ENCODE results near the gene DNAJC22. TPM values are rescaled to one million over a fixed set of nuclear protein-coding genes. Genes with fewer than 3 reads are reported as not detected.

The DNAJC22 gene
- total RNA-seq, 1 donor from 2014 or later: not detected

DNA sequence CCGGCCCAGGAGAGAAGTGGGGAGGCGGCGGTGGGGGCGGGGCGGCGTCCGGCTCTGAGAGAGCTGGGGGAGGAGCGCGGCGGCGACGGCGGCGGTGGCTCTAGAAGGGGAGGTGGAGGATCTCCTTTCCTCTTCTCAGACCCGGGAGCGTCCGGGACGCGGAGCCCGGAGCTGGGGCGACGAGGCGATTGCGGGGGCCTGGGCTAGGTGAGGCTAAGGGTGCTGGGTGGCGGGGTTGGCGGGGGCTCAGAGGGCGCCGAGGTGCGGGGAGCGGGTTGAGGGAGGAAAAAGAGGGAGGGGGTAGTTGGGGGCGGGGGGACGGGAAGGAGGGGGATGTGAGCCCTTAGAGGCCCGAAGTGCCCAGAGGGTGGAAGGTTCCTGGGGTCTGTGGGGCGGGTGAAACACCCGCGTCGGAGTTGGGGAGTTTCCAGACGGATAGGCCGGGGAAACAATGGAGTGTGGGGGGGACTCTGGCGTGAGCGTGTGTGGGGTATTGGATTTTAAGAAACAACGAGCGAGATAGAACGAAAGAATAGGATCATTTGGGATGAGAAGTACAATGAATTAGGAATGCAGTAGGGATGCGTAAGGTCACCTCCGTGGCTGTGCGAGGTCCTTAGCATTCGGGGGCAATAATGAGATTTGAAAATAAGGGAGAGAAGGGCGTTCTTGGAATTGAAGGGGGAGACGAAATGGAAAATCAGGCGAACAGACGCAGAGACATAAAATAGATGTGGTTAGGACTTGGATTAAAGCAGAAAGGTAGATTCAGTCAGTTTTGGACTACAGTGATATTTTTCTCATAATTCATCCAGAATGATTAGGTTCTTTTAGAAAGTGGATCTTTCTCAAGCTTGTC is 20.9 kb downstream of the DNAJC22 start, which contains the start of gene SPATS2:
Gene SPATS2 (plus strand): TSS at position 82 of the 859 bp plus-strand sequence. CDS start 93,551 bp downstream, outside the sequence.
- Histone ChIP-seq H3K4me3 (peak within 1 kb of the TSS; percentile 58 to 94), H3K9me3 (no peaks in the 10 kb centered on the region), H3K4me1 (peaks cover 4 to 6% of the 10 kb centered on the region in 2 donors), H3K27ac (peak within 1 kb of the TSS; percentile 90 to 98), H3K27me3 (no peaks in the 10 kb centered on the region), H3K36me3 (no peaks in the 10 kb centered on the region)
- intact Hi-C loops (cut with DNase I): loop anchor here (1.0 to 2.0 kb wide), 2 partner anchors 9 to 339 kb away; partner anchors contain the start of gene FMNL3
- TF ChIP-seq, protein P1, sequence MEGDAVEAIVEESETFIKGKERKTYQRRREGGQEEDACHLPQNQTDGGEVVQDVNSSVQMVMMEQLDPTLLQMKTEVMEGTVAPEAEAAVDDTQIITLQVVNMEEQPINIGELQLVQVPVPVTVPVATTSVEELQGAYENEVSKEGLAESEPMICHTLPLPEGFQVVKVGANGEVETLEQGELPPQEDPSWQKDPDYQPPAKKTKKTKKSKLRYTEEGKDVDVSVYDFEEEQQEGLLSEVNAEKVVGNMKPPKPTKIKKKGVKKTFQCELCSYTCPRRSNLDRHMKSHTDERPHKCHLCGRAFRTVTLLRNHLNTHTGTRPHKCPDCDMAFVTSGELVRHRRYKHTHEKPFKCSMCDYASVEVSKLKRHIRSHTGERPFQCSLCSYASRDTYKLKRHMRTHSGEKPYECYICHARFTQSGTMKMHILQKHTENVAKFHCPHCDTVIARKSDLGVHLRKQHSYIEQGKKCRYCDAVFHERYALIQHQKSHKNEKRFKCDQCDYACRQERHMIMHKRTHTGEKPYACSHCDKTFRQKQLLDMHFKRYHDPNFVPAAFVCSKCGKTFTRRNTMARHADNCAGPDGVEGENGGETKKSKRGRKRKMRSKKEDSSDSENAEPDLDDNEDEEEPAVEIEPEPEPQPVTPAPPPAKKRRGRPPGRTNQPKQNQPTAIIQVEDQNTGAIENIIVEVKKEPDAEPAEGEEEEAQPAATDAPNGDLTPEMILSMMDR (IDR thresholded peaks at IDR 0.05): no peak
- peak in 1 of 2 donors; percentile 96 for DNase-seq (ENCODE audit: low spot score in 2 of 2)

DNA sequence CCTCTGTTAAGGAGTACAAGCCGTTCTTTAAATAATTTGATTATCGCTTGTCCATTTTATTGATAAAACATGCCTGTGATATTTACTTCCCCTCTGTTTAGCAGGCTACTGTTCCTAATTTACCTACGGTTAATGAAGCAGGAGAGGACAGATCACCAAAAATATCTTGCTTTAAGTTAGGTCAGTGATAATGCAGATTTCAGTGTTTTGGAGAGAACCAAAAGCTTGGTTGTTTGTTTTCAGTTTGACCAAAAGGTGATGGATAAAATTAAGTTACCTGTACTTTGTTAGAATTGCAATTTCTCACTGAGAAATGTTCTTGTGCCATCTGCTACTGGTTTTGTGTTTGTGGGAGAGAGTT is 21.5 kb downstream of the DNAJC22 start:
- intact Hi-C loops (cut with DNase I): no loop called here
- DNase-seq (ENCODE audit: low spot score in 2 of 2): no peak
- no peaks in the 10 kb centered on the region for H3K36me3 ChIP-seq
- H3K9me3 ChIP-seq: no peaks in the 10 kb centered on the region
- H3K27ac ChIP-seq: peak overlapping the region; percentile 16 to 98
- H3K4me1 ChIP-seq: peaks cover 4 to 6% of the 10 kb centered on the region in 2 donors
- TF ChIP-seq, protein P1 (IDR thresholded peaks at IDR 0.05): no peak
- H3K27me3 ChIP-seq: no peaks in the 10 kb centered on the region
- peak overlapping the region; percentile 58 to 94 for H3K4me3 ChIP-seq

DNA sequence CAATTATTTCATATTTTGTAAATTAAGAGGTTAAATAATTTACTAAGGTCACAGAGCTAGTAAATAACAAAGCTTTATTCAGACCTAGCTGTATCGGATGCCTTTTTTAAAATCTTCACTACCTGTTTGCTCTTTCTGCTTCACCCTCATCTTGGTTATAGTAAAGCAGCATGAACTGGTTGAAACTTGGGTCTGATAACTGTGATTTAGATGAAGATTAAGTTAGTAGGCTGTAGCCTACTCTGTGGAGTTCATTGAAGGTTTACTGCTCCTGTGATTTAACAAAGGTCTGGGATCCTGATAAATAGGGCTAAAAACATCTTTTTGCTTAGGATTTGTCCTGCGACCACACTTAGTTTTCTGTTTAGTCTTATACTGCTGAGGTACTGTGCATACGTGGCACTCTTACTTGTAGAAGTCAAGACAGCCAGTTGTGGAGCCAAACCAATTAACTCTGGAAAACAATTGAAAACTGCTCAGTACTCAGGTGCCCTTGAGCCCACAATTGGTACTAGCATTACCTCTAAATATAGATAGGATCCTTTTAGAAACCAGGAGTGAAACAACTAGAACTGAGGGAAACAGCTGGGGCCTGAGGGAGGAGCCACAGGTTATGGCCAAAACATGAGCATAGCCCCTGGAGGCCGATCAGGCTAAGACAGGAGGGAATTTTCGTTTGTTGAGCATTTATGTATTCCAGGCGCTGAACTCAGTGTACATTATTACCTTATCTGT is 22.9 kb downstream of the DNAJC22 start:
- TF ChIP-seq, protein P1 (IDR thresholded peaks at IDR 0.05): peak in 2 of 3 experiments; percentile 14 to 36
- no peak for DNase-seq (ENCODE audit: low spot score in 2 of 2)
- H3K4me3 ChIP-seq: peak overlapping the region in 1 of 2 donors; percentile 16
- no peaks in the 10 kb centered on the region for H3K27me3 ChIP-seq
- H3K4me1 ChIP-seq: peaks cover 4 to 6% of the 10 kb centered on the region in 2 donors
- peak overlapping the region; percentile 2 to 45 for H3K27ac ChIP-seq
- no peaks in the 10 kb centered on the region for H3K9me3 ChIP-seq
- no peaks in the 10 kb centered on the region for H3K36me3 ChIP-seq
- intact Hi-C loops (cut with DNase I): no loop called here

DNA sequence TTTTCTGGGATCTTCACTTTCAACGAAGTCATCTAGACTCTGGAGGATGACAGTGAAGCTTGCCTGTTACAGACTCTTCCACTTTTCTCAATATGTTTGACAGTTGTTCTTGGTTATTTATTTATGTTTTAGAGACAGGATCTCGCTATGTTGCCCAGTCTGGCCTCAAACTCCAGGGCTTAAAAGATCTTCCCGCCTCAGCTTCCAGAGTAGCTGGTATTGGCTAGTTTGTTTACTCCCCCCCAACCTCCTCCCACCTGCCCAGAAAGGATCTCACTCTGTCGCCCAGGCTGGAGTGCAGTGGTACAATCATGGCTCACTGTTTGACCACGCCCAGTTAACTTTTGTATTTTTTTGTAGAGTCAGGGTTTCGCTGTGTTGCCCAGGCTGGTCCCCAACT is 23.9 kb downstream of the DNAJC22 start:
- no peaks in the 10 kb centered on the region for H3K9me3 ChIP-seq

DNA sequence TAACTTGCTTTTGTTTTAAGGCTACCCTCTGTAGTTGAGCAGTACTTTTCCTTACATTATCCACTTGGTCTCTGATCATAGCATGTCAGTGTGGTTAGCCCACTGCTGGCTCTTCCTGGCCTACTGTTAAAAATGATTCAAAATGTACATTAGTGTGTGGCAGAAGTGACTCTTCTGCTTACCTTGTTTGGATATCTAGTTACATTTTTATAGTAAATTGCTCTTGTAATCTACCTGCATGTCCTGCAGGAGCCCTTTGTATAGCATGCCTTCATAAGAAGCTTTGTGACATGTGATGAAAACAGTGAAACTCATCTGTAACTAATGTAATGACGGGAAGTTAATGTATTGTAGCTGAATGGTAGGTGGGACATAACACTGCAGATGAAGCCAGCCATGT is 28.7 kb downstream of the DNAJC22 start:
- DNase-seq (ENCODE audit: low spot score in 2 of 2): no peak
- no peak overlapping the region for H3K4me3 ChIP-seq
- no peaks in the 10 kb centered on the region for H3K4me1 ChIP-seq
- H3K27ac ChIP-seq: no peak overlapping the region
- intact Hi-C loops (cut with DNase I): no loop called here
- H3K36me3 ChIP-seq: no peaks in the 10 kb centered on the region
- H3K27me3 ChIP-seq: no peaks in the 10 kb centered on the region
- TF ChIP-seq, protein P1 (IDR thresholded peaks at IDR 0.05): no peak
- no peaks in the 10 kb centered on the region for H3K9me3 ChIP-seq

More for the DNA sequence above, 23.9 kb downstream of the DNAJC22 start:
- intact Hi-C loops (cut with DNase I): no loop called here
- H3K27ac ChIP-seq: no peak overlapping the region
- DNase-seq (ENCODE audit: low spot score in 2 of 2): no peak
- H3K36me3 ChIP-seq: no peaks in the 10 kb centered on the region
- TF ChIP-seq, protein P1 (IDR thresholded peaks at IDR 0.05): no peak
- peaks cover 4 to 6% of the 10 kb centered on the region in 2 donors for H3K4me1 ChIP-seq
- no peaks in the 10 kb centered on the region for H3K27me3 ChIP-seq
- no peak overlapping the region for H3K4me3 ChIP-seq
